ENCODE measurements around the gene L3MBTL2.

Gene L3MBTL2

GRCh38 chr22:41273128-41273527, 68.0 kb downstream of the L3MBTL2 start:
- no peak for DNase-seq (ENCODE audit: low read depth in 2 of 2)

- no peak for DNase-seq (ENCODE audit: low read depth in 2 of 2)
These were observed 69.7 kb downstream of the L3MBTL2 start for GRCh38 chr22:41274856-41275255.

- DNase-seq (ENCODE audit: low read depth in 2 of 2), result no peak
These were observed 75.0 kb downstream of the L3MBTL2 start for GRCh38 chr22:41280065-41280464.

GRCh38 chr22:41280854-41281253, 75.7 kb downstream of the L3MBTL2 start:
- no peak for DNase-seq (ENCODE audit: low read depth in 2 of 2)

All from fibroblast of skin of left quadriceps (primary cell).